H1 (cell line): ENCODE measurements around the gene EVPL. TPM values are rescaled to one million over a fixed set of nuclear protein-coding genes. Genes with fewer than 3 reads are reported as not detected.

ENCODE experiments used
- CTCF ChIA-PET: fragments of 300-600 bp; sonication (Branson Sonifier 250); formaldehyde crosslinking; loops from one replicate; lab custom pipeline; 2021; ENCODE audit not compliant: partially characterized antibody; lab: Charles Lee
- POLR2A ChIA-PET: fragments of 300-600 bp; sonication (Branson Sonifier 250); formaldehyde crosslinking; loops from one replicate; lab custom pipeline; 2021; ENCODE audit warnings: inconsistent platforms; ENCODE audit not compliant: partially characterized antibody; lab: Charles Lee
- DNase-seq, 2 experiments: peaks; one replicate each; pipeline versions ENCODE4 v3.0.0 to v3.0.0-alpha.2; 2010 to 2022; ENCODE audit warnings: low spot score in 2 of 2, low read depth in 1 of 2, mixed read lengths in 1 of 2
- FAIRE-seq: peaks from 2 replicates; lab custom pipeline; 2011; peaks lifted over from hg19 to GRCh38; lab: Jason Lieb, UNC
- H2AFZ ChIP-seq: 2 replicates; pipeline ENCODE4 v1.8.1; 2012; ENCODE audit warnings: low read length, inconsistent platforms
- H2AK5ac ChIP-seq: 2 replicates; pipeline ENCODE4 v1.6.1; 2013; ENCODE audit warnings: low read depth, low read length
- H2BK120ac ChIP-seq: replicated peaks from 2 replicates; pipeline ENCODE3; 2013; ENCODE audit warnings: low read depth, low read length, inconsistent platforms
- H2BK12ac ChIP-seq: 2 replicates; pipeline ENCODE4 v1.6.1; 2013; ENCODE audit warnings: low read depth, low read length
- H2BK15ac ChIP-seq: 2 replicates; pipeline ENCODE4 v1.6.1; 2013; ENCODE audit warnings: low read length
- H2BK20ac ChIP-seq: 2 replicates; pipeline ENCODE4 v1.6.1; 2013; ENCODE audit warnings: low read length
- H2BK5ac ChIP-seq: 2 replicates; pipeline ENCODE4 v1.6.1; 2013; ENCODE audit warnings: low read depth, low read length
- H3K14ac ChIP-seq: 2 replicates; pipeline ENCODE4 v1.6.1; 2013; ENCODE audit warnings: inconsistent platforms; ENCODE audit not compliant: insufficient read length
- H3K18ac ChIP-seq: 2 replicates; pipeline ENCODE4 v1.6.1; 2013; ENCODE audit warnings: low read length; ENCODE audit errors: extremely low read depth
- H3K23ac ChIP-seq: 2 replicates; pipeline ENCODE4 v1.6.1; 2013; ENCODE audit warnings: inconsistent platforms; ENCODE audit not compliant: insufficient read length
- H3K23me2 ChIP-seq: 2 replicates; pipeline ENCODE4 v1.6.1; 2013; ENCODE audit warnings: low read depth, low read length
- H3K27ac ChIP-seq: 2 replicates; pipeline ENCODE4 v1.6.1; 2011; ENCODE audit warnings: low read depth, low read length, inconsistent platforms
- H3K27me3 ChIP-seq, 4 experiments: replicated peaks in 1 of 4; 1 replicate in 1 of 4; 2 replicates in 3 of 4; pipeline versions ENCODE4 v1.6.1 to v1.8.1; 2011 to 2013; ENCODE audit warnings: low read length in 3 of 4, mild to moderate bottlenecking in 3 of 4, inconsistent platforms in 2 of 4, mixed read lengths in 2 of 4, moderate library complexity in 1 of 4; ENCODE audit not compliant: control insufficient read depth in 3 of 4, insufficient read depth in 3 of 4; ENCODE audit errors: extremely low read depth in 1 of 4
- H3K36me3 ChIP-seq, 4 experiments: 2 replicates each; pipeline versions ENCODE4 v1.6.1 to v1.8.1; 2011 to 2013; ENCODE audit warnings: mild to moderate bottlenecking in 4 of 4, low read length in 3 of 4, moderate library complexity in 2 of 4, control low read depth in 1 of 4, inconsistent platforms in 1 of 4; ENCODE audit not compliant: insufficient read depth in 4 of 4, control insufficient read depth in 2 of 4
- H3K4ac ChIP-seq: replicated peaks from 2 replicates; pipeline ENCODE3; 2013; ENCODE audit warnings: low read length, low read depth, mixed read lengths, inconsistent platforms; ENCODE audit not compliant: insufficient read length
- H3K4me1 ChIP-seq, 4 experiments: replicated peaks in 1 of 4; 1 replicate in 1 of 4; 2 replicates in 3 of 4; pipeline versions ENCODE4 v1.6.1 to v1.8.1; 2011 to 2013; ENCODE audit warnings: low read length in 3 of 4, inconsistent platforms in 2 of 4, mixed read lengths in 1 of 4; ENCODE audit not compliant: insufficient read depth in 4 of 4, control insufficient read depth in 3 of 4
- H3K4me2 ChIP-seq, 2 experiments: 2 replicates each; pipeline versions ENCODE4 v1.6.1 to v1.8.1; 2011 to 2013; ENCODE audit warnings: low read depth in 2 of 2, low read length in 2 of 2, control low read depth in 1 of 2, inconsistent platforms in 1 of 2, mild to moderate bottlenecking in 1 of 2; ENCODE audit not compliant: insufficient read depth in 1 of 2
- H3K4me3 ChIP-seq, 4 experiments: fragments of 200-600, 300-600 bp in 1 of 4; sonication (generic), shearing (Covaris generic), sonication (Bioruptor Twin) in 1 of 4; 2 replicates each; pipeline versions ENCODE4 v1.5.1 to v1.8.1; 2011 to 2016; ENCODE audit warnings: low read length in 4 of 4, low read depth in 3 of 4, control low read depth in 2 of 4, inconsistent platforms in 2 of 4, mild to moderate bottlenecking in 2 of 4, mixed read lengths in 1 of 4, moderate library complexity in 1 of 4; ENCODE audit not compliant: insufficient read depth in 2 of 4; ENCODE audit errors: extremely low read depth in 1 of 4
- H3K56ac ChIP-seq: replicated peaks from 2 replicates; pipeline ENCODE3; 2013; ENCODE audit warnings: low read depth, mild to moderate bottlenecking, mixed read lengths, low read length, inconsistent platforms; ENCODE audit not compliant: insufficient read length
- H3K79me1 ChIP-seq: 2 replicates; pipeline ENCODE4 v1.6.1; 2013; ENCODE audit warnings: low read depth, low read length, control low read depth
- H3K79me2 ChIP-seq, 2 experiments: 2 replicates each; pipeline versions ENCODE4 v1.6.1 to v1.8.1; 2012 to 2013; ENCODE audit warnings: low read length in 2 of 2, mild to moderate bottlenecking in 2 of 2, inconsistent platforms in 1 of 2; ENCODE audit not compliant: insufficient read depth in 2 of 2, control insufficient read depth in 1 of 2
- H3K9ac ChIP-seq, 4 experiments: replicated peaks in 1 of 4; 1 replicate in 1 of 4; 2 replicates in 3 of 4; pipeline versions ENCODE4 v1.6.1 to v1.8.1; 2011 to 2013; ENCODE audit warnings: low read depth in 3 of 4, low read length in 3 of 4, control low read depth in 2 of 4, mild to moderate bottlenecking in 2 of 4, moderate library complexity in 2 of 4, inconsistent platforms in 1 of 4; ENCODE audit errors: extremely low read depth in 1 of 4
- H3K9me3 ChIP-seq, 2 experiments: 2 replicates each; pipeline versions ENCODE4 v1.6.1 to v1.8.1; 2012 to 2013; ENCODE audit warnings: mild to moderate bottlenecking in 2 of 2, moderate library complexity in 2 of 2, control low read depth in 1 of 2, inconsistent platforms in 1 of 2, low read depth in 1 of 2, low read length in 1 of 2, mixed read lengths in 1 of 2; ENCODE audit not compliant: insufficient read depth in 2 of 2
- H4K20me1 ChIP-seq, 2 experiments: replicated peaks in 1 of 2; 2 replicates each; pipeline versions ENCODE3 to v1.8.1; 2011 to 2013; ENCODE audit warnings: inconsistent platforms in 2 of 2, low read length in 2 of 2, mild to moderate bottlenecking in 1 of 2; ENCODE audit not compliant: insufficient read depth in 2 of 2, control insufficient read depth in 1 of 2
- H4K5ac ChIP-seq: 2 replicates; pipeline ENCODE4 v1.6.1; 2013; ENCODE audit warnings: low read length, low read depth, mixed read lengths, inconsistent platforms; ENCODE audit not compliant: insufficient read length
- H4K8ac ChIP-seq: 2 replicates; pipeline ENCODE4 v1.8.0; 2013; ENCODE audit warnings: mild to moderate bottlenecking, moderate library complexity, low read length, inconsistent platforms; ENCODE audit not compliant: insufficient read depth; ENCODE audit errors: extremely low read depth
- H4K91ac ChIP-seq: replicated peaks from 2 replicates; pipeline ENCODE3; 2013; ENCODE audit warnings: low read length, mixed read lengths, inconsistent platforms; ENCODE audit not compliant: insufficient read length
- BCL11A ChIP-seq, 2 experiments: IDR thresholded peaks; one replicate each; pipeline ENCODE4 v1.6.1; 2011; ENCODE audit warnings: low read depth in 2 of 2, low read length in 2 of 2, mild to moderate bottlenecking in 2 of 2
- CBX5 ChIP-seq: fragments of 300-800, 300-1000 bp; sonication (generic); IDR thresholded peaks from 2 replicates; pipeline ENCODE4 v1.7.1; 2016; ENCODE audit warnings: antibody characterized with exemption, low read length, low read depth
- TCF12 ChIP-seq: IDR thresholded peaks from 2 replicates; pipeline ENCODE4 v1.6.1; 2011; ENCODE audit warnings: low read depth, mild to moderate bottlenecking, low read length
- WGBS, 2 experiments: shearing (Covaris generic) in 1 of 2; methylation state at CpG; one replicate each; pipeline versions ENCODE4 v1.1.6 to v1.1.7; 2013 to 2015; ENCODE audit warnings: low lambda C conversion rate in 2 of 2, mixed read lengths in 2 of 2, inconsistent platforms in 1 of 2, low coverage in 1 of 2, missing lambda C conversion rate in 1 of 2; ENCODE audit not compliant: insufficient replicate concordance in 2 of 2, insufficient coverage in 1 of 2, insufficient read length in 1 of 2; ENCODE audit errors: extremely low coverage in 1 of 2, missing lambda C conversion rate in 1 of 2; 5-methylcytosine and 5-hydroxymethylcytosine counted together
- polyA plus RNA-seq, 7 experiments: library from polyadenylated mRNA; depleted of rRNA in 3 of 7; stranded (reverse) in 5 of 7; unstranded in 2 of 7; fragments of >200 nt in 5 of 7; fragments of 200-250 nt in 2 of 7; gene quantifications; 1 replicate in 5 of 7; 2 replicates in 1 of 7; 4 replicates in 1 of 7; pipeline versions ENCODE4 v1.2.1 to v1.2.3, GENCODE V29; 2011 to 2013; ENCODE audit warnings: missing spikeins in 2 of 7, mixed read lengths in 2 of 7
- total RNA-seq: library from RNA; stranded (reverse); fragmentation: NEBNext Ultra II Directional; extraction: Animal tissue kit (Norgen Biotek cat#: 25700); gene quantifications from 2 replicates; pipeline ENCODE4 v1.2.1, GENCODE V29; 2021

The EVPL gene
- total and polyA plus RNA-seq, 2 of the 8 experiments (the other 6 are each of a cell fraction or from before 2014, with no cell fraction given): 0.20 to 0.99 TPM

DNA sequence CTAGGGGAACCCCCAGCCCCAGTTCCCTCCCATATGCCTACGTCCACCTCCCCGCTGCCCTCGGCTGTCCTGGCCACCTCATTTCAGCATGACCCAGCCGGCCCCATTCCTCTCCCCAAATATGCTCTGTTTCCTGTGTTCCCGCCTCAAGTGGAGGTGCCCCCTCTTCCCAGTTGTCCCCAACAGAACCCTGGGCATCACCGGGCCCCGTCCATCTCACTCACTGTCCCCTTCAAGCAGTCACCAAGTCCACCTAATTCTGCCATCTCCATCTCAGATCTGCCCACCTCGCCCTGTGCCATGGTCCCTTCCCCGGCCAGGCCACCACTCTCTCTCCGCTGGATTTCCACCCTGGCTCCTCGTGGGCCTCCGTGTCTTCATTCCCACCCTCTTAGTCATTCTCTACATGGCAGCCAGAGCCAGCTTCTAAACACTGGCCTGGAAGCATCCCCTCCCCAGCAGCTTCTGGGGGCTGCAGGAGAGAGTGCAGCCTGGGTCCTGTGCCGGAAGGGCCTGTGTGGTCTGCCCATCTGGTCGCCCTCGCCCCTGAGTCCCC, 13.7 kb downstream of the EVPL start:
- H3K79me2 ChIP-seq: no peaks in the 10 kb centered on the region
- peak overlapping the region; percentile 61; the same call in 1 of the 2 replicates for H2BK15ac ChIP-seq
- FAIRE-seq: no peak
- H4K5ac ChIP-seq: no peak overlapping the region
- no peak overlapping the region for H2BK5ac ChIP-seq
- TF ChIP-seq CBX5 (no peak), TCF12 (no peak), BCL11A (IDR thresholded peaks at IDR 0.05; ENCODE audit: low read depth in 2 of 2, low read length in 2 of 2) (no peak)
- TF ChIP-seq, all 59 proteins: peak for 0
- H3K4ac ChIP-seq: no peak overlapping the region
- POLR2A ChIA-PET: interaction anchor here (0.9 to 2.0 kb wide), 9 partner anchors 9 to 112 kb away, joined by 3 to 9 read pairs (median 4); partner anchors contain the start of genes MRPL38 and ZACN
- peaks cover 0 to 2% (median under 1%) of the 10 kb centered on the region in 4 experiments; a peak in 3 of 7 replicates for H3K4me1 ChIP-seq
- H3K79me1 ChIP-seq: no peaks in the 10 kb centered on the region
- H2BK12ac ChIP-seq: peak overlapping the region; percentile 33; the same call in 1 of the 2 replicates
- H3K36me3 ChIP-seq: no peaks in the 10 kb centered on the region
- 92% methylated on average over 15 of the region's 15 CpGs; no CpG with 5 or more reads in 1 of the 2 experiments for WGBS, 2 experiments
- H3K4me2 ChIP-seq: no peak overlapping the region; a peak in 1 of 4 replicates
- H3K27me3 ChIP-seq: no peaks in the 10 kb centered on the region; a peak in 1 of 7 replicates
- no peak overlapping the region for H2BK120ac ChIP-seq
- H3K56ac ChIP-seq: no peak overlapping the region
- no peaks in the 10 kb centered on the region; a peak in 1 of 4 replicates for H3K9me3 ChIP-seq
- H3K9ac ChIP-seq: no peak overlapping the region
- H3K27ac ChIP-seq: no peak overlapping the region
- H4K8ac ChIP-seq: no peak overlapping the region; the same call in 1 of the 2 replicates
- H3K14ac ChIP-seq: no peak overlapping the region
- peak overlapping the region; percentile 85 for H4K91ac ChIP-seq
- no peaks in the 10 kb centered on the region for H3K23me2 ChIP-seq
- DNase-seq: no peak
- CTCF ChIA-PET: interaction anchor here (0.6 to 32.0 kb wide), 35 partner anchors 9 to 617 kb away, joined by 3 to 885 read pairs (median 5); partner anchors contain the start of genes CDK3, EVPL, MRPL38 and TRIM47
- no peak overlapping the region for H3K23ac ChIP-seq
- no peak overlapping the region for H2BK20ac ChIP-seq
- no peak overlapping the region for H3K4me3 ChIP-seq
- H2AK5ac ChIP-seq: no peak overlapping the region
- H3K18ac ChIP-seq: no peak overlapping the region
- H4K20me1 ChIP-seq: no peaks in the 10 kb centered on the region
- no peak overlapping the region for H2AFZ ChIP-seq
